Panc1 (cell line): ENCODE measurements around the gene MCF2L. TPM values are rescaled to one million over a fixed set of nuclear protein-coding genes. Genes with fewer than 3 reads are reported as not detected.

Experiments
- ATAC-seq: fragments of 200-7000 bp; cut with Tn5 transposase; 2 replicates; pipeline ENCODE4 v1.9.1; 2020; ENCODE audit warnings: mild to moderate bottlenecking, moderate library complexity
- BruUV-seq: library from RNA; stranded (reverse); fragments of 400-500 nt; replicated peaks from 2 replicates; lab custom pipeline; 2021; lab: Mats Ljungman, UMichigan
- CTCF ChIA-PET: fragments of 300-600 bp; sonication (Branson Sonifier 250); formaldehyde crosslinking; loops from one replicate; lab custom pipeline; 2022; ENCODE audit warnings: antibody characterized with exemption; lab: Charles Lee
- POLR2A ChIA-PET: fragments of 300-600 bp; sonication (Branson Sonifier 250); formaldehyde crosslinking; loops from one replicate; lab custom pipeline; 2022; ENCODE audit warnings: antibody characterized with exemption; lab: Charles Lee
- DNase-seq: peaks from one replicate; pipeline ENCODE4 v3.0.0-alpha.2; 2010; ENCODE audit warnings: low read depth, low spot score
- H3K27ac ChIP-seq: 2 replicates; pipeline ENCODE4 v1.5.1; 2011; ENCODE audit warnings: mild to moderate bottlenecking, low read length, inconsistent platforms
- H3K27me3 ChIP-seq: fragments of 200-500 bp; sonication (Bioruptor generic); 2 replicates; pipeline ENCODE4 v1.6.0; 2014; ENCODE audit warnings: low read length, inconsistent platforms; ENCODE audit not compliant: control insufficient read depth, insufficient read depth
- H3K36me3 ChIP-seq: fragments of 200-500 bp; sonication (Bioruptor generic); 2 replicates; pipeline ENCODE4 v1.5.1; 2014; ENCODE audit warnings: inconsistent platforms, mild to moderate bottlenecking, low read length, moderate library complexity; ENCODE audit not compliant: control insufficient read depth, insufficient read depth
- H3K4me1 ChIP-seq: 2 replicates; pipeline ENCODE4 v1.5.1; 2011; ENCODE audit warnings: inconsistent platforms, mild to moderate bottlenecking, low read length, moderate library complexity; ENCODE audit not compliant: control insufficient read depth, insufficient read depth
- H3K4me3 ChIP-seq, 2 experiments: 2 replicates each; pipeline ENCODE4 v1.5.1; 2011 to 2012; ENCODE audit warnings: low read depth in 2 of 2, low read length in 2 of 2, mild to moderate bottlenecking in 2 of 2, inconsistent platforms in 1 of 2, moderate library complexity in 1 of 2
- H3K9me3 ChIP-seq: fragments of 200-500 bp; sonication (Bioruptor generic); 2 replicates; pipeline ENCODE4 v1.5.1; 2014; ENCODE audit warnings: low read depth, mild to moderate bottlenecking, inconsistent platforms, low read length, moderate library complexity; ENCODE audit not compliant: control insufficient read depth, insufficient read depth
- CTCF ChIP-seq: fragments of 450-650 bp; IDR thresholded peaks from 2 replicates; pipeline ENCODE4 v1.5.1; 2017; ENCODE audit warnings: mild to moderate bottlenecking
- POLR2AphosphoS5 ChIP-seq: IDR thresholded peaks from 2 replicates; pipeline ENCODE4 v1.6.1; 2012; ENCODE audit warnings: mild to moderate bottlenecking, low read depth, low read length, moderate library complexity
- REST ChIP-seq, 2 experiments: IDR thresholded peaks; 2 replicates each; pipeline ENCODE4 v1.6.1; 2011 to 2012; ENCODE audit warnings: low read depth in 2 of 2, control low read depth in 1 of 2, low read length in 1 of 2, mild to moderate bottlenecking in 1 of 2, moderate library complexity in 1 of 2; ENCODE audit not compliant: insufficient read depth in 1 of 2
- SIN3A ChIP-seq: IDR thresholded peaks from 2 replicates; pipeline ENCODE4 v1.6.1; 2012; ENCODE audit warnings: low read depth, mild to moderate bottlenecking, low read length, moderate library complexity, borderline replicate concordance; ENCODE audit not compliant: insufficient read depth
- TCF7L2 ChIP-seq: IDR thresholded peaks from 2 replicates; pipeline ENCODE4 v1.6.1; 2011; ENCODE audit warnings: mild to moderate bottlenecking, low read depth, low read length, inconsistent platforms
- in situ Hi-C: cut with HindIII; loops from 2 replicates; pipeline ENCODE4 v1.10.0; 2016; ENCODE audit warnings: low sequenced_read_pairs, low pct_unique_long_range_greater_than_20kb
- intact Hi-C: fragments of 100-400 bp; cut with micrococcal nuclease; formaldehyde crosslinking; loops from one replicate; pipeline ENCODE4 v1.10.0; 2022; ENCODE audit not compliant: unreplicated experiment
- total RNA-seq: library from RNA; stranded (reverse); gene quantifications from one replicate; pipeline ENCODE4 v1.2.1, GENCODE V29; 2021; ENCODE audit not compliant: unreplicated experiment

The MCF2L gene
- total RNA-seq, 1 experiment from 2014 or later, result 0.57 TPM

GRCh38 chr13:113005997-113006396 is 37.0 kb downstream of the MCF2L start:
- Histone ChIP-seq H3K9me3 (no peaks in the 10 kb centered on the region), H3K4me1 (no peaks in the 10 kb centered on the region), H3K27ac (no peak overlapping the region), H3K36me3 (no peaks in the 10 kb centered on the region), H3K27me3 (no peaks in the 10 kb centered on the region), H3K4me3 (no peak overlapping the region)
- ChIA-PET POLR2A (no interaction called here), CTCF (no interaction called here)
- DNase-seq (no peak), ATAC-seq (no peak)
- no peak for TF ChIP-seq CTCF
- no peak for TF ChIP-seq TCF7L2
- no peak for TF ChIP-seq POLR2AphosphoS5
- no peak for TF ChIP-seq REST (IDR thresholded peaks at IDR 0.05; ENCODE audit: insufficient read depth in 1 of 2, low read depth in 2 of 2, low read length in 1 of 2)
- no peak for TF ChIP-seq SIN3A
- BruUV-seq, result no TSS peak
- in situ Hi-C loops, result no loop called here
- intact Hi-C loops, result no loop called here

- CTCF ChIA-PET, result no interaction called here
- no peak for TF ChIP-seq SIN3A
- no peak for TF ChIP-seq REST (IDR thresholded peaks at IDR 0.05; ENCODE audit: insufficient read depth in 1 of 2, low read depth in 2 of 2, low read length in 1 of 2)
- TF ChIP-seq POLR2AphosphoS5, result no peak
- no peak for TF ChIP-seq TCF7L2
- no peak for TF ChIP-seq CTCF
- POLR2A ChIA-PET, result no interaction called here
Observed at GRCh38 chr13:113006660-113007059, 37.6 kb downstream of the MCF2L start.

More at GRCh38 chr13:113006660-113007059, 37.6 kb downstream of the MCF2L start:
- DNase-seq (no peak), ATAC-seq (no peak)
- Histone ChIP-seq H3K4me1 (no peaks in the 10 kb centered on the region), H3K4me3 (no peak overlapping the region), H3K9me3 (no peaks in the 10 kb centered on the region), H3K36me3 (no peaks in the 10 kb centered on the region), H3K27ac (no peak overlapping the region), H3K27me3 (no peaks in the 10 kb centered on the region)
- BruUV-seq, result no TSS peak
- in situ Hi-C loops, result no loop called here
- intact Hi-C loops, result no loop called here
